Cardiac fibroblast (primary cell): ENCODE results near the gene GJA3.

Source experiments
- DNase-seq, 2 donors: peaks; one replicate each; pipeline versions ENCODE4 v3.0.0 to v3.0.0-alpha.2; 2010; ENCODE audit warnings: low read depth in 2 of 2
- H3K4me3 ChIP-seq, 2 donors: replicated peaks in 1 of 2; 1 replicate in 1 of 2; 2 replicates in 1 of 2; pipeline ENCODE4 v1.5.1; 2011; ENCODE audit warnings: low read depth in 2 of 2, low read length in 2 of 2, mild to moderate bottlenecking in 2 of 2, moderate library complexity in 1 of 2
- CTCF ChIP-seq: IDR thresholded peaks from one replicate; pipeline ENCODE4 v1.5.1; 2011; ENCODE audit warnings: low read depth, mild to moderate bottlenecking, low read length, inconsistent platforms

The GJA3 gene

GRCh38 chr13:20128459-20128931 is 32.4 kb downstream of the GJA3 start:
- peak overlapping the region; percentile 8 to 53 for H3K4me3 ChIP-seq
- no peak for DNase-seq
- TF ChIP-seq CTCF: no peak

GRCh38 chr13:20127562-20128458 is 33.0 kb downstream of the GJA3 start:
- peak; percentile 26 for TF ChIP-seq CTCF
- peak; percentile 53 to 56 for DNase-seq
- peak overlapping the region; percentile 36 to 53 for H3K4me3 ChIP-seq

- DNase-seq: peak in 1 of 2 donors; percentile 38
- no peak for TF ChIP-seq CTCF
- peak overlapping the region; percentile 36 to 53 for H3K4me3 ChIP-seq
Measured at GRCh38 chr13:20127262-20127561, 33.6 kb downstream of the GJA3 start.

DNA sequence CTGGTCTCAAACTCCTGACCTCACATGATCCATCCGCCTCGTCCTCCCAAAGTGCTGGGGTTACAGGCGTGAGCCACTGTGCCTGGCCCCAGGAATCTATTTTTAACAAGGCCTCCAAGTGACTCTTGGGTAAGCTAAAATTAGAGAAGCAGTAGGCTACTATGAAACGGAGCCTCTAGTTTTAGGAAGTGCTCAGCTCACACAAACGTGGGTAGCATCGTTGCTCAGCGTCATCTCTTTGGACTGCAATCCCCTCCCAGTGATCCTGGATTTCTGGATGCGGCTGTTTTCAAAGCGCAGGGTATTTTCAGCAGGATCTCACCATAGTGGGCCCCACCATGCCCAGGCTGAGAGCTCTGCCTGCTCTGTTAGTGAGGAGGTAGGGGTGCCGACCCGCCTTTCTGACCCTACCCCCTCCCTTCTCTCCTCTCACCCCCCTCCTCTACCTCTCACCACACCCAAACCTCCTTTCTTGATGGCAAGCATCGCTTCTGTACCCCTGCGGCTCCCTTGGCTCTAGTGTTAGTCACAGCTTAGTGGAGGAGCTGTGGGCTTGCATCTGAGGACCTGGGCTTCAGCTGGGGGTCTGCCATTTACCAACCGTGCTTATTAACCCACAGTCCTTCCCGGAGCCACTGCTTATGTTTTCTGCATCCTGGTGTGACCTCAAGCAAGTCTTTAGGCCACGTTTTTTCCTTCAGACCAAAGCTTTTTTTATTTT is 34.2 kb downstream of the GJA3 start:
- no peak for TF ChIP-seq CTCF
- no peak for DNase-seq
- H3K4me3 ChIP-seq: no peak overlapping the region

GRCh38 chr13:20125783-20126165 is 35.1 kb downstream of the GJA3 start:
- no peak overlapping the region for H3K4me3 ChIP-seq
- no peak for TF ChIP-seq CTCF
- DNase-seq: no peak

DNA sequence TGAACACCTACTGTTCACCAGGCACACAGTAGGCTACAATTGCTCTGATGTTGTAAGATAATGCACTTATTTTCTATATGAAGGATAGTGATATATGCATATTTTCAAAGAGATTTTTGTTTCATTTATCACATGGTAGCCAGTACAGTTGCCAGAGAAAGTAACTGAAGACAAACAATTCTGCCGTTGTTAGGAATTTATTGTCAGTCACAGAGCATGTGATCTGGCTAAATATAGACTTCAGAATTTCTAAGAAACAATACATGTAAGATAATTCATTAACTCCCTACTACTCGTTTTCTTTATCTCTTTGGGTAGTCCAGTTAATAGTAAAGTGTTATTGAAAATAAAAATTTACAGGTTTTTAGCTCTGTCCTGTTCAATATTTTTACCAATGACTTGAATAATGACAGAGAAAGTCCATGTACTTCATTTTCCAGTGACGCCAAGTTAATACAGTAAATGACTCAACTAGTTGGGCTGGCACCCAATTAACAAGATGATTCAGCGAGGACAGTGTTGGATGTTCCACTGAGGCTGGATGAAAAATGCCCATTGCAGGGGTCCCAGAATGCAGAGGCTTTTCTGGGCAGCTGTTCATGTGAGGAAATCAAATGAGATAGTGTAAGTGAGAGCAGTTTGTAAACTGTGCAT is 35.6 kb downstream of the GJA3 start:
- TF ChIP-seq CTCF: no peak
- peak; percentile 65 to 81 for DNase-seq

More for the DNA sequence above, 35.6 kb downstream of the GJA3 start:
- H3K4me3 ChIP-seq: no peak overlapping the region
